ENCODE measurements around the gene KCND2. TPM values are rescaled to one million over a fixed set of nuclear protein-coding genes. Genes with fewer than 3 reads are reported as not detected.

Gene KCND2
- total and polyA plus RNA-seq, 2 of the 4 experiments (the other 2 are of a cell fraction), result under 0.01 TPM; not detected in 1

DNA sequence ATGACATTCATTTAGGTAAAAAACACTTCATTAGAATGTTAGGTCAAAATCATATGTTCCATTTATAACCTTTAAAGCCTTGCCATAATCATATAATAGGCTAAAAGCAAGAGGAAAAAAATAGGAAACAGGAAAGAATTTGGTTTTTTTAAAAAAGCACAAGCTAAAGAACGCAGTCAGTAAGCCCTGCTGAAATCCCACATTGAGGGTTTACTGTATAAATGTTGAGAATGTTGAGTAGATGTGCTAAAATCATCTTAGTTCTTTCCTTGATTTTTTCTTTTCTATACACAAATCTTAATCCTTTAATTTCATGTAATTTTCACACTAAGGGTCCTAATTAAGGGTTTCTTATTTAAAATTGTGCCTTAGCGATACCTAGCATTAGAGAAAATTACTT, 452.0 kb downstream of the KCND2 start:
- Histone ChIP-seq H2BK120ac (ENCODE audit: low read depth, low read length) (no peak overlapping the region), H2BK20ac (ENCODE audit: low read depth, low read length) (no peak overlapping the region), H3K14ac (replicated peaks; ENCODE audit: low read depth, low read length) (no peak overlapping the region), H3K27me3 (ENCODE audit: control insufficient read depth, insufficient read depth, low read length) (peaks cover 6% of the 10 kb centered on the region), H2AK9ac (replicated peaks; ENCODE audit: low read depth, low read length, poor library complexity) (no peak overlapping the region), H3K56ac (ENCODE audit: extremely low read depth, insufficient read depth, low read length) (no peak overlapping the region), H4K5ac (ENCODE audit: low read depth, low read length) (no peak overlapping the region), H2BK5ac (ENCODE audit: low read depth, low read length, poor library complexity, severe bottlenecking) (no peak overlapping the region), H3K79me1 (ENCODE audit: low read depth in 1 of 2, low read length in 2 of 2) (no peaks in the 10 kb centered on the region), H3K36me3 (ENCODE audit: control insufficient read depth, insufficient read depth, low read length) (no peaks in the 10 kb centered on the region), H3K4me3 (ENCODE audit: insufficient read depth, low read depth, low read length) (no peak overlapping the region), H3K9me1 (ENCODE audit: insufficient read depth, low read length) (peaks cover 3% of the 10 kb centered on the region; the same call in 1 of the 2 replicates), H3K4ac (ENCODE audit: low read depth, low read length) (no peak overlapping the region), H3K4me2 (ENCODE audit: low read depth, low read length) (no peak overlapping the region), H3K4me1 (ENCODE audit: control insufficient read depth, insufficient read depth, low read length) (peaks cover 2% of the 10 kb centered on the region), H4K20me1 (ENCODE audit: insufficient read depth, low read length) (no peaks in the 10 kb centered on the region), H3K9ac (ENCODE audit: low read depth, low read length) (no peak overlapping the region), H4K8ac (ENCODE audit: low read depth in 2 of 2, low read length in 2 of 2) (no peak overlapping the region), H3K27ac (ENCODE audit: insufficient read depth, low read length) (no peak overlapping the region), H2AFZ (replicated peaks; ENCODE audit: low read length, poor library complexity) (no peak overlapping the region), H2AK5ac (ENCODE audit: low read depth, low read length) (no peak overlapping the region), H3K18ac (ENCODE audit: low read depth, low read length) (no peak overlapping the region), H3K9me3 (ENCODE audit: control insufficient read depth, insufficient read depth, low read length) (no peaks in the 10 kb centered on the region), H3K23ac (ENCODE audit: low read depth, low read length) (no peak overlapping the region), H4K91ac (ENCODE audit: insufficient read depth, low read depth, low read length) (no peak overlapping the region), H2BK15ac (ENCODE audit: low read depth, low read length) (no peak overlapping the region)
- WGBS, 2 experiments (ENCODE audit: extremely low coverage in 2 of 2, insufficient read length in 1 of 2), result no CpG with 5 or more reads among the region's 2 CpGs
- in situ Hi-C loops (cut with MboI; ENCODE audit: low sequenced_read_pairs) (no loop called here), dilution Hi-C loops (cut with HindIII; ENCODE audit: low sequenced_read_pairs, unreplicated experiment) (no loop called here), intact Hi-C loops (cut with micrococcal nuclease) (loop anchor here (1.0 to 10.0 kb wide), 6 partner anchors 143 to 1792 kb away; partner anchors contain the start of gene KCND2)
- no TSS peak for BruUV-seq (replicated peaks)
- ATAC-seq (ENCODE audit: low read depth), result no peak
- TF ChIP-seq, protein P1, sequence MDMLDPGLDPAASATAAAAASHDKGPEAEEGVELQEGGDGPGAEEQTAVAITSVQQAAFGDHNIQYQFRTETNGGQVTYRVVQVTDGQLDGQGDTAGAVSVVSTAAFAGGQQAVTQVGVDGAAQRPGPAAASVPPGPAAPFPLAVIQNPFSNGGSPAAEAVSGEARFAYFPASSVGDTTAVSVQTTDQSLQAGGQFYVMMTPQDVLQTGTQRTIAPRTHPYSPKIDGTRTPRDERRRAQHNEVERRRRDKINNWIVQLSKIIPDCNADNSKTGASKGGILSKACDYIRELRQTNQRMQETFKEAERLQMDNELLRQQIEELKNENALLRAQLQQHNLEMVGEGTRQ (IDR thresholded peaks at IDR 0.05; ENCODE audit: low read depth, low read length), result no peak
- TF ChIP-seq MAFK (IDR thresholded peaks at IDR 0.05; ENCODE audit: low read depth, low read length) (no peak), MAZ (IDR thresholded peaks at IDR 0.05; ENCODE audit: borderline replicate concordance, low read depth, low read length) (no peak), SMC3 (IDR thresholded peaks at IDR 0.05; ENCODE audit: low read depth, low read length) (no peak), RAD21 (IDR thresholded peaks at IDR 0.05; ENCODE audit: low read length) (no peak), BHLHE40 (IDR thresholded peaks at IDR 0.05; ENCODE audit: low read depth, low read length) (no peak), POLR2A (IDR thresholded peaks at IDR 0.05; ENCODE audit: low read depth, low read length) (no peak), FOS (IDR thresholded peaks at IDR 0.05; ENCODE audit: low read depth, low read length) (no peak), RCOR1 (IDR thresholded peaks at IDR 0.05; ENCODE audit: insufficient replicate concordance, low read length) (no peak), MXI1 (IDR thresholded peaks at IDR 0.05; ENCODE audit: borderline replicate concordance, low read depth, low read length) (no peak), NFE2L2 (IDR thresholded peaks at IDR 0.05; ENCODE audit: low read depth, low read length) (no peak)
- TF ChIP-seq, protein P2, sequence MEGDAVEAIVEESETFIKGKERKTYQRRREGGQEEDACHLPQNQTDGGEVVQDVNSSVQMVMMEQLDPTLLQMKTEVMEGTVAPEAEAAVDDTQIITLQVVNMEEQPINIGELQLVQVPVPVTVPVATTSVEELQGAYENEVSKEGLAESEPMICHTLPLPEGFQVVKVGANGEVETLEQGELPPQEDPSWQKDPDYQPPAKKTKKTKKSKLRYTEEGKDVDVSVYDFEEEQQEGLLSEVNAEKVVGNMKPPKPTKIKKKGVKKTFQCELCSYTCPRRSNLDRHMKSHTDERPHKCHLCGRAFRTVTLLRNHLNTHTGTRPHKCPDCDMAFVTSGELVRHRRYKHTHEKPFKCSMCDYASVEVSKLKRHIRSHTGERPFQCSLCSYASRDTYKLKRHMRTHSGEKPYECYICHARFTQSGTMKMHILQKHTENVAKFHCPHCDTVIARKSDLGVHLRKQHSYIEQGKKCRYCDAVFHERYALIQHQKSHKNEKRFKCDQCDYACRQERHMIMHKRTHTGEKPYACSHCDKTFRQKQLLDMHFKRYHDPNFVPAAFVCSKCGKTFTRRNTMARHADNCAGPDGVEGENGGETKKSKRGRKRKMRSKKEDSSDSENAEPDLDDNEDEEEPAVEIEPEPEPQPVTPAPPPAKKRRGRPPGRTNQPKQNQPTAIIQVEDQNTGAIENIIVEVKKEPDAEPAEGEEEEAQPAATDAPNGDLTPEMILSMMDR (conservative IDR thresholded peaks at IDR 0.05; ENCODE audit: low read depth, low read length), result no peak
- TF ChIP-seq, protein P3, sequence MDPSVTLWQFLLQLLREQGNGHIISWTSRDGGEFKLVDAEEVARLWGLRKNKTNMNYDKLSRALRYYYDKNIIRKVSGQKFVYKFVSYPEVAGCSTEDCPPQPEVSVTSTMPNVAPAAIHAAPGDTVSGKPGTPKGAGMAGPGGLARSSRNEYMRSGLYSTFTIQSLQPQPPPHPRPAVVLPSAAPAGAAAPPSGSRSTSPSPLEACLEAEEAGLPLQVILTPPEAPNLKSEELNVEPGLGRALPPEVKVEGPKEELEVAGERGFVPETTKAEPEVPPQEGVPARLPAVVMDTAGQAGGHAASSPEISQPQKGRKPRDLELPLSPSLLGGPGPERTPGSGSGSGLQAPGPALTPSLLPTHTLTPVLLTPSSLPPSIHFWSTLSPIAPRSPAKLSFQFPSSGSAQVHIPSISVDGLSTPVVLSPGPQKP (IDR thresholded peaks at IDR 0.05; ENCODE audit: borderline replicate concordance, low read depth, low read length), result no peak
- ChIA-PET POLR2A (ENCODE audit: unreplicated experiment) (no interaction called here), CTCF (interaction anchor here (0.6 to 1.6 kb wide), 6 partner anchors 14 to 1828 kb away, joined by 3 to 5 read pairs (median 3); no protein-coding TSS in a partner anchor)
- DNase-seq, result no peak
